Measurements from ENCODE around the gene KRTAP4-6. TPM values are rescaled to one million over a fixed set of nuclear protein-coding genes. Genes with fewer than 3 reads are reported as not detected.
"Not testable (repeated sequence)": the region's sequence is repeated elsewhere in the genome, so short reads cannot be mapped to it uniquely, and the experiment has no call there.

KRTAP4-6 gene
- total RNA-seq, 1 experiment from 2014 or later, result not detected

DNA sequence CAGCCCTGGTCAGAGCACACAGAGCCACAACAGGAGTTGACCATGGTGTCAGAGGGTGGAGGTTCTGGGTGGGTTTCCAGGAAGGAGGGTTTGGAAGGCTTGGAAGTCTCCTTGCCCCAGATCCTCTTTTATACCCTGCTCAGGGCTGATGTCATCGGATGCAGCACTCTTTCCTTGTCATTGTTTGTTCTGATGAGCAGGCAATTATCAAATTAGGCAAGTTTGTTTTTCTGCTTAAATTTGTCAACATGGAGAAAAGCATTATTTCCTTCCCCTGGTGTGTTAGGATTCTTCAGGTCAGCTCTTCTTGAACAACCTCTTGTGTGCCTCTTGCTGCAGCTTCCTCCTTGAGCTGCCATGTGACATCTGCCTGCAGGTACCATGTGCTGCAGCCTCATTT lies 20.3 kb upstream of the KRTAP4-6 start, which contains the start of gene KRTAP4-4:
Gene KRTAP4-4 (minus strand): TSS at position 101 of the 400 bp plus-strand sequence. CDS start 57 bp downstream, at position 44.
- H3K9me3 ChIP-seq (ENCODE audit: low read length), result no peaks in the 10 kb centered on the region
- no TSS peak for BruUV-seq (replicated peaks)
- no peaks in the 10 kb centered on the region for H3K79me2 ChIP-seq (ENCODE audit: low read length)
- ATAC-seq (no peak), DNase-seq (no peak)
- no peaks in the 10 kb centered on the region for H3K9me2 ChIP-seq (replicated peaks; ENCODE audit: low read length)
- H3K9ac ChIP-seq (ENCODE audit: low read length), result no peak within 1 kb of the TSS
- intact Hi-C loops (cut with micrococcal nuclease), result no loop called here
- no peak within 1 kb of the TSS for H3K4me2 ChIP-seq (ENCODE audit: low read length)
- no peaks in the 10 kb centered on the region for H3K27me3 ChIP-seq (ENCODE audit: low read length)
- no peaks in the 10 kb centered on the region for H4K20me1 ChIP-seq (ENCODE audit: low read length)
- H3K4me3 ChIP-seq (ENCODE audit: low read length), result no peak within 1 kb of the TSS
- peaks cover 9% of the 10 kb centered on the region for H3K4me1 ChIP-seq (ENCODE audit: insufficient read depth, low read length)
- TF ChIP-seq EZH2phosphoT487 (IDR thresholded peaks at IDR 0.05; ENCODE audit: borderline replicate concordance, low read length) (no peak), EZH2 (IDR thresholded peaks at IDR 0.05; ENCODE audit: low read length, unreplicated experiment) (no peak)
- TF ChIP-seq, protein P1, sequence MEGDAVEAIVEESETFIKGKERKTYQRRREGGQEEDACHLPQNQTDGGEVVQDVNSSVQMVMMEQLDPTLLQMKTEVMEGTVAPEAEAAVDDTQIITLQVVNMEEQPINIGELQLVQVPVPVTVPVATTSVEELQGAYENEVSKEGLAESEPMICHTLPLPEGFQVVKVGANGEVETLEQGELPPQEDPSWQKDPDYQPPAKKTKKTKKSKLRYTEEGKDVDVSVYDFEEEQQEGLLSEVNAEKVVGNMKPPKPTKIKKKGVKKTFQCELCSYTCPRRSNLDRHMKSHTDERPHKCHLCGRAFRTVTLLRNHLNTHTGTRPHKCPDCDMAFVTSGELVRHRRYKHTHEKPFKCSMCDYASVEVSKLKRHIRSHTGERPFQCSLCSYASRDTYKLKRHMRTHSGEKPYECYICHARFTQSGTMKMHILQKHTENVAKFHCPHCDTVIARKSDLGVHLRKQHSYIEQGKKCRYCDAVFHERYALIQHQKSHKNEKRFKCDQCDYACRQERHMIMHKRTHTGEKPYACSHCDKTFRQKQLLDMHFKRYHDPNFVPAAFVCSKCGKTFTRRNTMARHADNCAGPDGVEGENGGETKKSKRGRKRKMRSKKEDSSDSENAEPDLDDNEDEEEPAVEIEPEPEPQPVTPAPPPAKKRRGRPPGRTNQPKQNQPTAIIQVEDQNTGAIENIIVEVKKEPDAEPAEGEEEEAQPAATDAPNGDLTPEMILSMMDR (conservative IDR thresholded peaks at IDR 0.05; ENCODE audit: low read depth, low read length), result no peak
- H3F3A ChIP-seq (ENCODE audit: low read length, unreplicated experiment), result no peaks in the 10 kb centered on the region
- H3K27ac ChIP-seq (ENCODE audit: low read length), result no peak within 1 kb of the TSS
- H2AFZ ChIP-seq (ENCODE audit: low read length), result no peak within 1 kb of the TSS
- POLR2A ChIA-PET (ENCODE audit: unreplicated experiment), result no interaction called here
- CTCF ChIA-PET, result no interaction called here
- H3K36me3 ChIP-seq (ENCODE audit: low read depth, low read length), result no peaks in the 10 kb centered on the region

DNA sequence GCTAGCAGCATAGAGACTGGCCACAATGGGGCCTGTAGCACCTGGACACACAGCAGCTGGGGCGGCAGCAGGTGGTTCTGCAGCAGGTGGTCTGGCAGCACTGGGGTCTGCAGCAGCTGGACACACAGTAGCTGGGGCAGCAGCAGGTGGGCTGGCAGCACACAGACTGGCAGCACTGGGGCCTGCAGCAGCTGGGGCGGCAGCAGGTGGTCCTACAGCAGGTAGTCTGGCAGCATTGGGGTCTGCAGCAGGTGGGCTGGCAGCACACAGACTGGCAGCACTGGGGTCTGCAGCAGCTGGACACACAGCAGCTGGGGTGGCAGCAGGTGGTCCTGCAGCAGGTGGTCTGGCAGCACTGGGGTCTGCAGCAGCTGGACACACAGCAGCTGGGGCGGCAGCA lies 19.8 kb upstream of the KRTAP4-6 start:
- H3K27me3 ChIP-seq (ENCODE audit: low read length); H3K4me2 ChIP-seq (ENCODE audit: low read length); H2AFZ ChIP-seq (ENCODE audit: low read length); H3K36me3 ChIP-seq (ENCODE audit: low read depth, low read length); BruUV-seq (replicated peaks); H3F3A ChIP-seq (ENCODE audit: low read length, unreplicated experiment); H3K4me3 ChIP-seq (ENCODE audit: low read length); CTCF ChIA-PET; H3K79me2 ChIP-seq (ENCODE audit: low read length); H3K9me3 ChIP-seq (ENCODE audit: low read length); H3K9ac ChIP-seq (ENCODE audit: low read length); H4K20me1 ChIP-seq (ENCODE audit: low read length); DNase-seq; H3K4me1 ChIP-seq (ENCODE audit: insufficient read depth, low read length); H3K9me2 ChIP-seq (replicated peaks; ENCODE audit: low read length); ATAC-seq; POLR2A ChIA-PET (ENCODE audit: unreplicated experiment); H3K27ac ChIP-seq (ENCODE audit: low read length); intact Hi-C loops (cut with micrococcal nuclease): not testable (repeated sequence)

DNA sequence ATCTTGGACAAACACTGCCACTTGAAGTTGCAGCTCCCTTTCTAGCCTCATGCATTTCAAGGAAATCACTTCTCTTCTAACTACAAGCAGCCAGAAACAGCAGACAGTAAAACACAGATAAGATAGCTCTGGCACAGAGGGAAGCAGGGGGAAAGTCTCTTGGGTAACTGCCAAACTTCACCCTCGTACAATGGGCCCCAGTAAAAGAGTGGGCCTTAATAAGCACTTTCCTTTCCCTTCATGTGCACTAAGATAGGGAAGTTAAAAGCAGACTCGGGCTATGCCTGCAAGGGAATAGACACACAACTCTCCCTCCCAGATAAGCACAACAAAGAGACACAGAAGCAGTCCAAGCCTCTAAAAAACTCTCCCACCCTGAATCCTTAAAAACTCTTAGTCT lies 13.5 kb upstream of the KRTAP4-6 start:
- CTCF ChIA-PET, result no interaction called here
- ATAC-seq (no peak), DNase-seq (no peak)
- Histone ChIP-seq H3K36me3 (ENCODE audit: low read depth, low read length) (no peaks in the 10 kb centered on the region), H3K27ac (ENCODE audit: low read length) (no peak overlapping the region), H3K4me2 (ENCODE audit: low read length) (no peak overlapping the region), H3K9me3 (ENCODE audit: low read length) (no peaks in the 10 kb centered on the region), H4K20me1 (ENCODE audit: low read length) (no peaks in the 10 kb centered on the region), H3K79me2 (ENCODE audit: low read length) (no peaks in the 10 kb centered on the region), H3K9me2 (replicated peaks; ENCODE audit: low read length) (no peaks in the 10 kb centered on the region), H3K4me3 (ENCODE audit: low read length) (no peak overlapping the region), H2AFZ (ENCODE audit: low read length) (no peak overlapping the region), H3K27me3 (ENCODE audit: low read length) (no peaks in the 10 kb centered on the region), H3K4me1 (ENCODE audit: insufficient read depth, low read length) (no peaks in the 10 kb centered on the region; the same call in 1 of the 2 replicates), H3F3A (ENCODE audit: low read length, unreplicated experiment) (no peaks in the 10 kb centered on the region), H3K9ac (ENCODE audit: low read length) (no peak overlapping the region)
- TF ChIP-seq EZH2 (IDR thresholded peaks at IDR 0.05; ENCODE audit: low read length, unreplicated experiment) (no peak), EZH2phosphoT487 (IDR thresholded peaks at IDR 0.05; ENCODE audit: borderline replicate concordance, low read length) (no peak)
- TF ChIP-seq, protein P1 (conservative IDR thresholded peaks at IDR 0.05; ENCODE audit: low read depth, low read length), result no peak
- intact Hi-C loops (cut with micrococcal nuclease), result no loop called here
- BruUV-seq (replicated peaks), result no TSS peak
- POLR2A ChIA-PET (ENCODE audit: unreplicated experiment), result no interaction called here
